OCI-LY7 (cell line): ENCODE results near the gene ZNF462. TPM values are rescaled to one million over a fixed set of nuclear protein-coding genes. Genes with fewer than 3 reads are reported as not detected.

Source experiments
- BruUV-seq: library from RNA; stranded (reverse); fragments of 400-500 nt; replicated peaks from 2 replicates; lab custom pipeline; 2021; lab: Mats Ljungman, UMichigan
- CTCF ChIA-PET: fragments of 300-600 bp; sonication (Branson Sonifier 250); formaldehyde crosslinking; loops from one replicate; lab custom pipeline; 2022; ENCODE audit warnings: antibody characterized with exemption; ENCODE audit not compliant: unreplicated experiment; lab: Charles Lee
- POLR2A ChIA-PET: fragments of 300-600 bp; sonication (Branson Sonifier 250); formaldehyde crosslinking; loops from one replicate; lab custom pipeline; 2022; ENCODE audit warnings: antibody characterized with exemption; lab: Charles Lee
- DNase-seq: peaks from one replicate; pipeline ENCODE4 v3.0.0-alpha.2; 2015; ENCODE audit warnings: low spot score
- H2AFZ ChIP-seq: fragments of 200-600 bp; sonication (generic), shearing (Covaris generic); 2 replicates; pipeline ENCODE4 v1.6.1; 2014; ENCODE audit warnings: mild to moderate bottlenecking, antibody characterized with exemption, low read length, moderate library complexity
- H3K27ac ChIP-seq: fragments of 200-600 bp; sonication (generic); 2 replicates; pipeline ENCODE4 v1.5.1; 2014; ENCODE audit warnings: mixed run types, low read depth, mild to moderate bottlenecking, moderate library complexity, low read length, inconsistent platforms; ENCODE audit not compliant: poor library complexity, severe bottlenecking
- H3K36me3 ChIP-seq: fragments of 200-600 bp; sonication (generic); 2 replicates; pipeline ENCODE4 v1.6.1; 2014; ENCODE audit warnings: mild to moderate bottlenecking, antibody characterized with exemption, low read length, moderate library complexity, mixed read lengths; ENCODE audit not compliant: insufficient read depth
- H3K4me1 ChIP-seq: fragments of 200-600 bp; sonication (generic); 2 replicates; pipeline ENCODE4 v1.5.1; 2014; ENCODE audit warnings: mild to moderate bottlenecking, low read length; ENCODE audit not compliant: insufficient read depth, poor library complexity, severe bottlenecking
- H3K4me2 ChIP-seq: fragments of 200-600 bp; sonication (generic); 2 replicates; pipeline ENCODE4 v1.6.1; 2014; ENCODE audit warnings: mild to moderate bottlenecking, low read length
- H3K4me3 ChIP-seq: fragments of 200-600 bp; sonication (generic); 2 replicates; pipeline ENCODE4 v1.5.1; 2014; ENCODE audit warnings: mild to moderate bottlenecking, low read depth, low read length; ENCODE audit not compliant: poor library complexity, severe bottlenecking
- H3K79me2 ChIP-seq: fragments of 200-600 bp; sonication (generic); 2 replicates; pipeline ENCODE4 v1.6.1; 2016; ENCODE audit warnings: low read depth, mild to moderate bottlenecking, low read length, moderate library complexity, mixed read lengths; ENCODE audit not compliant: insufficient read depth
- H3K9me2 ChIP-seq: fragments of 200-600 bp; sonication (generic); 2 replicates; pipeline ENCODE4 v1.6.1; 2016; ENCODE audit warnings: mild to moderate bottlenecking, low read length, mixed read lengths; ENCODE audit not compliant: insufficient read depth
- H3K9me3 ChIP-seq: fragments of 200-600 bp; sonication (generic); 2 replicates; pipeline ENCODE4 v1.6.1; 2014; ENCODE audit warnings: mild to moderate bottlenecking, mixed run types, low read length, mixed read lengths
- H4K20me1 ChIP-seq: fragments of 200-600 bp; sonication (generic); 2 replicates; pipeline ENCODE4 v1.6.1; 2014; ENCODE audit warnings: mild to moderate bottlenecking, antibody characterized with exemption, low read length, moderate library complexity, mixed read lengths; ENCODE audit not compliant: insufficient read depth
- EZH2phosphoT487 ChIP-seq: fragments of 200-600 bp; sonication (generic); IDR thresholded peaks from 2 replicates; pipeline ENCODE4 v1.6.1; 2018; ENCODE audit warnings: low read depth, borderline replicate concordance, mild to moderate bottlenecking, mixed run types, antibody characterized with exemption, low read length, moderate library complexity, mixed read lengths
- intact Hi-C: fragments of 100-400 bp; cut with micrococcal nuclease; formaldehyde crosslinking; loops from one replicate; pipeline ENCODE4 v1.10.0; 2022; ENCODE audit not compliant: unreplicated experiment
- total RNA-seq, 2 experiments: library from RNA; depleted of rRNA in 1 of 2; stranded (reverse); fragments of >200 nt in 1 of 2; shearing (Covaris generic) in 1 of 2; gene quantifications; 2 replicates each; pipeline ENCODE4 v1.2.3, GENCODE V29; 2014 to 2022
- TF ChIP-seq, protein P1 (sequence below): fragments of 200-600 bp; sonication (generic); conservative IDR thresholded peaks from 2 replicates; pipeline ENCODE4 v1.5.1; 2014; ENCODE audit warnings: mild to moderate bottlenecking, antibody characterized with exemption, low read length, moderate library complexity, mixed read lengths

ZNF462 gene
- total RNA-seq, 2 experiments from 2014 or later: 0.88 to 1.1 TPM

DNA sequence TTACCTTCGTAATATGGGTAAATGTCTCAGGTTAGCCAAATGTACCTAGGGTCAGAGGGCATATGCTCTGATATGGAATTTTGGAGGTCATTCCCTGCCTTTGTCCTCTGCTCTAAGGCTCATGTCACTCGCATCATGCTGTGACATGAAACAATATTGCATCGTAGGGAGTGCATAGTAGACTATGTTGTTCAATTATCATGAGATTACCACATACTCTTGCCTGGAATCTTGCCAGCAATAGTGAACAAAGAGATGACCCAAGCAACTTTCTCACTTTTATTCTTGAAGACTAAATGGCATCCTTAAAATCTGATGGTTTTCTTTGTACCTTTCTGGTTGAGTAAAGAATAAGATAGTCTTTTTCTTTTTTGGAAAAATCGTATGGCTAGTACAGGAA lies 27.6 kb downstream of the ZNF462 start:
- intact Hi-C loops: no loop called here
- ChIA-PET POLR2A (no interaction called here), CTCF (no interaction called here)
- no peak for DNase-seq
- no peak overlapping the region for H2AFZ ChIP-seq
- no TSS peak for BruUV-seq
- no peak overlapping the region for H3K27ac ChIP-seq
- H3K4me2 ChIP-seq: no peak overlapping the region
- H4K20me1 ChIP-seq: no peaks in the 10 kb centered on the region
- TF ChIP-seq EZH2phosphoT487: no peak
- TF ChIP-seq, protein P1, sequence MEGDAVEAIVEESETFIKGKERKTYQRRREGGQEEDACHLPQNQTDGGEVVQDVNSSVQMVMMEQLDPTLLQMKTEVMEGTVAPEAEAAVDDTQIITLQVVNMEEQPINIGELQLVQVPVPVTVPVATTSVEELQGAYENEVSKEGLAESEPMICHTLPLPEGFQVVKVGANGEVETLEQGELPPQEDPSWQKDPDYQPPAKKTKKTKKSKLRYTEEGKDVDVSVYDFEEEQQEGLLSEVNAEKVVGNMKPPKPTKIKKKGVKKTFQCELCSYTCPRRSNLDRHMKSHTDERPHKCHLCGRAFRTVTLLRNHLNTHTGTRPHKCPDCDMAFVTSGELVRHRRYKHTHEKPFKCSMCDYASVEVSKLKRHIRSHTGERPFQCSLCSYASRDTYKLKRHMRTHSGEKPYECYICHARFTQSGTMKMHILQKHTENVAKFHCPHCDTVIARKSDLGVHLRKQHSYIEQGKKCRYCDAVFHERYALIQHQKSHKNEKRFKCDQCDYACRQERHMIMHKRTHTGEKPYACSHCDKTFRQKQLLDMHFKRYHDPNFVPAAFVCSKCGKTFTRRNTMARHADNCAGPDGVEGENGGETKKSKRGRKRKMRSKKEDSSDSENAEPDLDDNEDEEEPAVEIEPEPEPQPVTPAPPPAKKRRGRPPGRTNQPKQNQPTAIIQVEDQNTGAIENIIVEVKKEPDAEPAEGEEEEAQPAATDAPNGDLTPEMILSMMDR: no peak
- H3K9me3 ChIP-seq: no peaks in the 10 kb centered on the region
- H3K79me2 ChIP-seq: no peaks in the 10 kb centered on the region
- H3K9me2 ChIP-seq: no peaks in the 10 kb centered on the region
- H3K36me3 ChIP-seq: no peaks in the 10 kb centered on the region
- H3K4me1 ChIP-seq: no peaks in the 10 kb centered on the region
- no peak overlapping the region for H3K4me3 ChIP-seq

DNA sequence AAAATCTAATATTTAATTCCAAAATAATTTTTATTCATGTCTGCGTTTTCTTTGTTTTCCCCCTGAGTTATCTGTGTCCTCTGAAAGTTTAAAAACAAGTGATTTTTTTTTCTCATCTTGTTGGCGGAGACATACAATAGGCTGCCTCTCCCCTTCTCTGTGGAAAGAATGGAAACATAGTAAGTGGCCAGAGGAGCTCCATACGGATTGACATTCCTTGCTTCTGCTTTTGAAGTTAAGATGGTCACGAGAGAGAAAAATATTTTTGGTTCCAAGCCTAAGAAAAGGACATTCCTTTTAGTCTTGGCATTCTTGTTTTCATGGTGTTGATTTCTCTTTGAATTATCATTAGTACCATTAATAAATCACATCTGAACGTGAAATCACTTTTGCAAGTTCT lies 28.3 kb downstream of the ZNF462 start:
- Histone ChIP-seq H3K4me1 (no peaks in the 10 kb centered on the region), H4K20me1 (no peaks in the 10 kb centered on the region), H3K4me3 (no peak overlapping the region), H3K9me3 (no peaks in the 10 kb centered on the region), H3K79me2 (no peaks in the 10 kb centered on the region), H2AFZ (no peak overlapping the region), H3K27ac (no peak overlapping the region), H3K36me3 (no peaks in the 10 kb centered on the region), H3K4me2 (no peak overlapping the region), H3K9me2 (no peaks in the 10 kb centered on the region)
- DNase-seq: no peak
- CTCF ChIA-PET: no interaction called here
- intact Hi-C loops: no loop called here
- POLR2A ChIA-PET: no interaction called here
- no TSS peak for BruUV-seq
- TF ChIP-seq, protein P1: no peak
- no peak for TF ChIP-seq EZH2phosphoT487

DNA sequence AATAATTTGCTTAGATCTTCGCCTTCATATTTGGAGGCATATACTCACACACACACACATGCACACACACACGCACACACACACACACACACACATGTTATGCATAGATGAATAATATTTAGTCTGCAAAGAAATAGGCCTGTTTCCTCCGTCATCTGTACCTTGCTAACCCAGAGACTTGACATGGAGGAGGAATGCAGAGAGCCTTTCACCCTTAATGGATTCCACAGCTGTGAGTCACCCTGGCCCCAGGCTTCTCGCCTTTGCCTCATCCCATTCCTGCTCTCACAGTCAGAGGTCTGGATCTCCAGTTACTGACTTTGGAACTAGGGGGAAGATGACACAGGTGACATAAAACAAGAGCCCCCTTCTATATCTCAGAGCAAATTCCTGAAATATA lies 29.7 kb downstream of the ZNF462 start:
- Histone ChIP-seq H4K20me1 (no peaks in the 10 kb centered on the region), H2AFZ (no peak overlapping the region), H3K79me2 (no peaks in the 10 kb centered on the region), H3K9me3 (no peaks in the 10 kb centered on the region), H3K27ac (no peak overlapping the region), H3K4me2 (no peak overlapping the region), H3K9me2 (no peaks in the 10 kb centered on the region), H3K36me3 (no peaks in the 10 kb centered on the region), H3K4me1 (no peaks in the 10 kb centered on the region), H3K4me3 (no peak overlapping the region)
- ChIA-PET CTCF (no interaction called here), POLR2A (no interaction called here)
- no peak for DNase-seq
- BruUV-seq: no TSS peak
- TF ChIP-seq EZH2phosphoT487: no peak
- TF ChIP-seq, protein P1: no peak
- intact Hi-C loops: no loop called here
